Measurements from ENCODE around the gene FAM184A. TPM values are rescaled to one million over a fixed set of nuclear protein-coding genes. Genes with fewer than 3 reads are reported as not detected.

The FAM184A gene
- total and polyA plus RNA-seq, 10 of the 15 experiments (the other 5 are each of a cell fraction or from before 2014, with no cell fraction given) = 0.15 to 0.23 TPM; not detected in 8

GRCh38 chr6:118981884-118982574 lies 96.4 kb downstream of the FAM184A start:
- ATAC-seq = no peak
- H3K4me2 ChIP-seq (ENCODE audit: control insufficient read depth, insufficient read depth) = no peak overlapping the region
- in situ Hi-C loops (cut with MboI) (no loop called here), intact Hi-C loops (cut with micrococcal nuclease; ENCODE audit: unreplicated experiment) (no loop called here)
- DNase-seq (ENCODE audit: low read depth, low spot score) = no peak
- no peaks in the 10 kb centered on the region for H3K36me3 ChIP-seq (ENCODE audit: control insufficient read depth in 2 of 2, insufficient read depth in 2 of 2, low read length in 1 of 2)
- H3K9ac ChIP-seq (ENCODE audit: control insufficient read depth, insufficient read depth, low read length) = no peak overlapping the region
- no TSS peak for BruUV-seq (replicated peaks)
- SMC1A ChIA-PET (ENCODE audit: uncharacterized antibody, unreplicated experiment) = interaction anchor here (0.8 kb wide), 1 partner anchor 18 kb away, joined by 4 read pairs; no protein-coding TSS in a partner anchor
- 53% methylated on average over 6 of the region's 6 CpGs for WGBS (ENCODE audit: insufficient coverage, insufficient replicate concordance, low lambda C conversion rate, missing lambda C conversion rate)
- H3K4me1 ChIP-seq (ENCODE audit: control insufficient read depth, insufficient read depth, low read length) = no peaks in the 10 kb centered on the region
- H3K9me3 ChIP-seq (replicated peaks; ENCODE audit: control insufficient read depth, insufficient read depth, low read length) = no peaks in the 10 kb centered on the region
- no peak overlapping the region for H3K27ac ChIP-seq (ENCODE audit: control insufficient read depth, insufficient read depth)
- H3K79me2 ChIP-seq (ENCODE audit: control insufficient read depth, insufficient read depth, low read length) = no peaks in the 10 kb centered on the region
- FAIRE-seq = no peak
- POLR2A ChIA-PET = interaction anchor here (0.5 kb wide), 1 partner anchor 59 kb away, joined by 8 read pairs; no protein-coding TSS in a partner anchor
- CTCF ChIA-PET = interaction anchor here (1.3 kb wide), 1 partner anchor 12 kb away, joined by 3 read pairs; no protein-coding TSS in a partner anchor
- TF ChIP-seq FOXM1 (IDR thresholded peaks at IDR 0.05; ENCODE audit: low read depth, low read length) = no peak
- TF ChIP-seq NFXL1 (IDR thresholded peaks at IDR 0.05; ENCODE audit: borderline replicate concordance) = no peak
- TF ChIP-seq SMAD5 (IDR thresholded peaks at IDR 0.05; ENCODE audit: low read depth) = no peak
- TF ChIP-seq RELA (IDR thresholded peaks at IDR 0.05; ENCODE audit: borderline replicate concordance, partially characterized antibody) = no peak
- no peak for TF ChIP-seq STAT1 (conservative IDR thresholded peaks at IDR 0.05)
- TF ChIP-seq KAT2A (conservative IDR thresholded peaks at IDR 0.05; ENCODE audit: control insufficient read depth, low read depth, low read length) = no peak
- TF ChIP-seq IRF4 (IDR thresholded peaks at IDR 0.05; ENCODE audit: low read depth, low read length) = no peak
- no peak for TF ChIP-seq USF2 (IDR thresholded peaks at IDR 0.05; ENCODE audit: borderline replicate concordance, low read depth, low read length)
- TF ChIP-seq SMC3 (IDR thresholded peaks at IDR 0.05; ENCODE audit: borderline replicate concordance, low read length) = no peak
- no peak for TF ChIP-seq RELB (IDR thresholded peaks at IDR 0.05; ENCODE audit: low read depth)
- TF ChIP-seq IRF5 (IDR thresholded peaks at IDR 0.05; ENCODE audit: borderline replicate concordance) = no peak
- H4K20me1 ChIP-seq (ENCODE audit: control insufficient read depth, insufficient read depth) = no peaks in the 10 kb centered on the region
- H2AFZ ChIP-seq (ENCODE audit: control insufficient read depth, low read depth, low read length) = no peak overlapping the region
- H3K27me3 ChIP-seq (replicated peaks in 1 of 2; ENCODE audit: control insufficient read depth in 2 of 2, insufficient read depth in 2 of 2, low read length in 1 of 2) = no peaks in the 10 kb centered on the region
- no peak overlapping the region for H3K4me3 ChIP-seq
- RAD21 ChIA-PET (ENCODE audit: unreplicated experiment) = no interaction called here

Measured in GM12878 (cell line).